Suppressor macrophage treated with lipopolysaccharide for 4 hours (primary cell): ENCODE measurements around the gene KRTAP4-2.
A peak's percentile ranks its signal among the peaks of the same experiment; 100 is the strongest.
"Not testable (repeated sequence)": the region's sequence is repeated elsewhere in the genome, so short reads cannot be mapped to it uniquely, and the experiment has no call there.

Experiments
- DNase-seq: peaks from one replicate; pipeline ENCODE4 v3.0.0-alpha.2; 2020

The KRTAP4-2 gene

DNA sequence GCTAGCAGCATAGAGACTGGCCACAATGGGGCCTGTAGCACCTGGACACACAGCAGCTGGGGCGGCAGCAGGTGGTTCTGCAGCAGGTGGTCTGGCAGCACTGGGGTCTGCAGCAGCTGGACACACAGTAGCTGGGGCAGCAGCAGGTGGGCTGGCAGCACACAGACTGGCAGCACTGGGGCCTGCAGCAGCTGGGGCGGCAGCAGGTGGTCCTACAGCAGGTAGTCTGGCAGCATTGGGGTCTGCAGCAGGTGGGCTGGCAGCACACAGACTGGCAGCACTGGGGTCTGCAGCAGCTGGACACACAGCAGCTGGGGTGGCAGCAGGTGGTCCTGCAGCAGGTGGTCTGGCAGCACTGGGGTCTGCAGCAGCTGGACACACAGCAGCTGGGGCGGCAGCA lies 17.8 kb downstream of the KRTAP4-2 start:
- not testable (repeated sequence) for DNase-seq

DNA sequence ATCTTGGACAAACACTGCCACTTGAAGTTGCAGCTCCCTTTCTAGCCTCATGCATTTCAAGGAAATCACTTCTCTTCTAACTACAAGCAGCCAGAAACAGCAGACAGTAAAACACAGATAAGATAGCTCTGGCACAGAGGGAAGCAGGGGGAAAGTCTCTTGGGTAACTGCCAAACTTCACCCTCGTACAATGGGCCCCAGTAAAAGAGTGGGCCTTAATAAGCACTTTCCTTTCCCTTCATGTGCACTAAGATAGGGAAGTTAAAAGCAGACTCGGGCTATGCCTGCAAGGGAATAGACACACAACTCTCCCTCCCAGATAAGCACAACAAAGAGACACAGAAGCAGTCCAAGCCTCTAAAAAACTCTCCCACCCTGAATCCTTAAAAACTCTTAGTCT lies 24.2 kb downstream of the KRTAP4-2 start:
- DNase-seq: no peak

DNA sequence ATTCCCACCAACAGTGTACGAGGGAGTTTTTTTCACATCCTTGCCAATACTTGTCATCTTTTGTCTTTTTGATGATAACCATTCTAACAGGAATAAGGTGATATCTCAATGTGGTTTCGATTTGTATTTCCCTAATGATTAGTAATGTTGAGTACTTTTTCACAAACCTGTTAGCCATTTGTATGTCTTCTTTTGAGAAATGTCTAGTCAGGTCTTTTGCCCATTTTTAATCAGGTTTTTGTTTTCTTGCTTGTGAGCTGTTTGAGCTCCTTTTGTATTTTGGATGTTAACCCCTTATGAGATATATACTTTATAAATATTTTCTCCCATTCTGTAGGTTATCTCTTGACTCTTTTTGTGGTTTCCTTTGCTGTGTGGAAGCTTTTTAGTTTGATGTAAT lies 26.5 kb downstream of the KRTAP4-2 start:
- no peak for DNase-seq

DNA sequence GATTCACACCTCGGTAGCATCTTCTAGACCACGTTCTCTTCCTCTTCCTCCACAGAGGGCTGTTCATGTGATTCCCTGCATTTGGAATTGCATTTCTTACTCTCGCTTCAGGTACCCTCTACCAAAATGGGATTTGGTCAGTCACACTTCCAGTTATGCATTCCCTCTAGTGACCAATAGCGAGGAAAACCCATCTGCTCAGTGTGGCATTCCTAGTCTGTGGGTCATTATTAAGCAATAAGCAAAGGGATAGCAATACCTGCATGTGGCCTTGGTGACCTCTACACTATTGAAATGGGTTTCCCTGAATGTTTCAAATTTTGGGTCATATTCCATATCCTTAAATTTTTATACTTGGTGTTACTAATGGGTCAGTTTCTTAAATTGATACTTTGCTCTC lies 28.0 kb downstream of the KRTAP4-2 start:
- DNase-seq: no peak

DNA sequence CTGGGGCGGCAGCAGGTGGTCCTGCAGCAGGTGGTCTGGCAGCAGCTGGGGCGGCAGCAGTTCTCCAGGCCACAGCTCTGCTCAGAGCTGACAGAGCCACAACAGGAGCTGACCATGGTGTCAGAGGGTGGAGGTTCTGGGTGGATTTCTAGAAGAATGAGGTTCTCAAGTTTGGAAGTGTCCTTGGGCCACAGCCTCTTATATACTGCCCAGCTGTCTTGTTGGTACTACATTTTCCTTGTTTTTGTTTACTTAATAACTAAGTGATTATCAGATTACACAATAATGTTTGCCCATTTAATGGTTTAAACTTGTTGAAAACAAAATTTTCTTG lies 28.4 kb downstream of the KRTAP4-2 start, which contains the start of gene KRTAP4-5:
Gene KRTAP4-5 (minus strand): TSS at position 174 of the 334 bp plus-strand sequence. CDS start 58 bp downstream, at position 116.
- DNase-seq: no peak

DNA sequence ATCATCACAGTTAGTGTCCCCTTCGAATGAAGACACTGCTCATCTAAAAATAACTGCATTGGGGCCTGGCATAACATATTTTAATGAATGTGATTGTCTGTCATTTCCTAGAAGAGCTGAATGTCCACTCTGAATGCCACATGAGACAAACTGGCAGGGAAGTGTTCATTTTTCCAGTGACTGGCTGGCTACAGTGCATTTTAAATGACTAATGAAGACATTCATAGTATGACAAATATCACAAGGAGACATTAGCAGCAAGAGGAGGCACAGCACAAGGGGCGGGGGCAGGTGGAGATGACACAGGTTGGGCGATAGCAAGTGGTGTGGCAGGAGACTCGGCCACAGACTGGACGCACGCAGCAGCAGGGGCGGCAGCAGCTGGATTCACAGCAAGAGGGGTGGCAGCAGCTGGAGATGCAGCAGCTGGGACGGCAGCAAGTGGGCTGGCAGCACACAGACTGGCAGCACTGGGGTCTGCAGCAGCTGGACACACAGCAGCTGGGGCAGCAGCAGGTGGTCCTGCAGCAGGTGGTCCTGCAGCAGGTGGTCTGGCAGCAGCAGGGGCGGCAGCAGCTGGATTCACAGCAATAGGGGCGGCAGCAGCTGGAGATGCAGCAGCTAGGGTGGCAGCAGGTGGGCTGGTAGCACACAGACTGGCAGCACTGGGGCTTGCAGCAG lies 28.9 kb downstream of the KRTAP4-2 start:
- DNase-seq: not testable (repeated sequence)

DNA sequence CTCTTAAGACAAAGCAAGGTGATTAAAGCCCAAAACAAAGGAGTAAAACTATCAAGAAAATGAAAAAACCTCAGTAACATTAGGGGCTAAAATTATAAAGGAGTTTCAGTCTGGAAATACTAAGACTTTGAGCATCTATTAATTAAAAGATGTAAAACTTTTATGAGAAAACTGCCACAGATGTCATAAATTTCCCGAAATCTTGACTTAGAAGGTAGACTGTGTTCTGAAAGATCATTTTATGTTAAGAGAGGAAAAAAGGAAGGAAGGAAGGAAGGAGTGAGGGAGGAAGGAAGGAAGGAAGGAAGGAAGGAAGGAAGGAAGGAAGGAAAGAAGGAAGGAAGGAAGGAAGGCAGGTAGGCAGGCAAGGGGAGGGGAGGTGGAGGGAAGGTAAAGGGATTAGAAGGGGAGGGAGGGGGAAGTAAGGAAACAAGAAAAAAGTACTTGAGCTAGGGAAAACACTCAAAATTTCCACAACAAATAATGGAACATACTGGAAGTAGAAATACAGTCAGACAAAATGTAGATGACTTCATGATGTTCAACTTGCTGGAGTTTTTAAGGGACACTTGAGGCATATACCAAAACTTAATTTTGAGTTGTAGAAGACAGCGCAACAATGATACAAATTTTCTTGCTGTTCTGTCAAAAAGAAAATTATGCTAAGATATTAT lies 30.4 kb downstream of the KRTAP4-2 start:
- no peak for DNase-seq

DNA sequence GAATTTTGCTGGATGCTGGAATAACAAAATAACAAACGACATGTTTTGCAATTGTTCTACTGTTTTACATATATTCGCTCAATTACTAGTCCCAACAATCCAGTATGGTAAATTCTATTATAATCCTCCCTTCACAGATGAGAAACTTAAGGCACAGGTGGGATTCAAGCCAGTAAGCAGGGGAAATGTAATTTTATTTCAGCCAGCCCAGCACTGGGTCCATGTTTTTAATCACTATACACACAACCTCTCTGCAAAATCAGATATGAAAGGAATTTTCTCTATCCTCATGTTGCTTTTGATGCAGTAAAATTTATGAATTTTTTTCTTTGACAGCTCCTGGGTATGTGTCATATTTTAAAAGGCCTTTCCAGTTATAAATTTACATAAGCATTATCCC lies 32.8 kb downstream of the KRTAP4-2 start:
- no peak for DNase-seq

DNA sequence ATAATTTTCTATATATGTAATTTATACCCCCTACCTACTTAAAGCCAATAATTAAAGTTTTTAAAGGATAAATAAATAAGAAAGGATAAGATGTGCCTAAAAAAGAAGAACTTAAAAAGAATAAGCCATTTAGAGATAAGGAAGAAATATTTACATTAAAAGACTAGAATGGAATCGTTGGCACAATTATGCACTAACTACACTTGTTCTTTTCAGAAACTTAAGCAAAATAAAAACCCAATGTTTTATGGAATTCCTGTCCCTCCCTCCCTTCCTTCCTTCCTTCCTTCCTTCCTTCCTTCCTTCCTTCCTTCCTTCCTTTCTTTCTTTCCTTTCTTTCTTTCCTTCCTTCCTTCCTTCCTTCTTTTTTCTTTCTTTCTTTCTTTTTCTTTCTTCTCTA lies 33.2 kb downstream of the KRTAP4-2 start:
- DNase-seq: no peak

DNA sequence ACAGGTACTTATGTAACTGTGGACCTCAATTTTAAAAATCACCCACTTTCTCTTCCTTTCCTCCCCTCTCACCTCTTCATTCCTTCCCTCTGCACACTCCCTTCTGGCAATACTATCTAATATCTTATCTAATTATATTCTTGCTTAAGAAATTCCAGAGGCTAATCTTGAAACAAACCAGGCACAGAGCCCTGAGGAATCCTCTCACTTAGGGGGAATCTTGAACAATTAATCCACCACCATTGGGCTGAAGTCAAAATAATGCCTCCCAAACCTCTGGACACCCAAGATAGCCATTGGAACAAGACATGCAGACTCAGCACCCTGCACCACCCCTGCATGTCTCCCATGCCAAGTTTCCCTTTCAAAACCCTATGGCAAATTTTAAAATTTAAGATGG lies 36.7 kb downstream of the KRTAP4-2 start:
- no peak for DNase-seq

DNA sequence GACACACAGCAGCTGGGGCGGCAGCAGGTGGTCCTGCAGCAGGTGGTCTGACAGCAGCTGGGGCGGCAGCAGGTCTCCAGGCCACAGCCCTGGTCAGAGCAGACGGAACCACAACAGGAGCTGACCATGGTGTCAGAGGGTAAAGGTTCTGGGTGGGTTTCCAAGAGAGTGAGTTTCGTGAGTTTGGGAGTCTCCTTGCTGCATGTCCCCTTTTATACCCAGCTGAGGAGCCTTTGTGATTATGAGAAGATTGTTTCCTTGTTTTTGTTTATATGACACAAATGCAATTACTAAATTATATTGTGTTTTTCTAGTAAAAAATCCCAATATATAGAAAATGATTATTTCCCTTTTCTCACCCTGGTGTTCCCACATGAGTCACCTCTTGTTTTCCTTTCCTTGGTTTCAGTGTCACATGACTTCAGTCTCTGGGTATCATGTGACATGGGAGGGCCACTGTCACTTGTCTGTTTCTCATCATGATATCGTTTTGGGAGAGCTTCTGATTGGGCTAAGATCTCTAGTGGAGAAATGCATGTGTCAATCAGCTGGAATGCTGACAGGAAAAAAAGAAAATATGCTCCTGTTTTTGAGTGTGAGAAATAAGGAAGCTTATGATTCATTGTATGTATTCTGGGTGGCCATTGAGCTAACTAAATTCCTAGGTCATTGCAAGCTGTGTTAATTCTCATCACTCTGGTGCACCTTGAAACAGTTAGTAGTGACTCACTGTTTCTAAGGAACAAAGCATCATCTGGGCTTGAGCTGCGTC lies 37.5 kb downstream of the KRTAP4-2 start, which contains the start of gene KRTAP4-6:
Gene KRTAP4-6 (minus strand): TSS at position 185 of the 772 bp plus-strand sequence. CDS start 57 bp downstream, at position 128.
- peak; percentile 31 for DNase-seq

DNA sequence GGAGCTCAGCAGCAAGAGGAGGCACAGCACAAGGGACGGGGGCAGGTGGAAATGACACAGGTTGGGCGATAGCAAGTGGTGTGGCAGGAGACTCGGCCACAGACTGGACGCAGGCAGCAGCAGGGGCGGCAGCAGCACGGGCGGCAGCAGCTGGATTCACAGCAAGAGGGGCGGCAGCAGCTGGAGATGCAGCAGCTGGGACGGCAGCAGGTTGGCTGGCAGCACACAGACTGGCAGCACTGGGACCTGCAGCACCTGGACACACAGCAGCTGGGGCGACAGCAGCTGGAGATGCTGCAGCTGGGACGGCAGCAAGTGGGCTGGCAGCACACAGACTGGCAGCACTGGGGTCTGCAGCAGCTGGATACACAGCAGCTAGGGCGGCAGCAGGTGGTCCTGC lies 38.2 kb downstream of the KRTAP4-2 start:
- DNase-seq: not testable (repeated sequence)

DNA sequence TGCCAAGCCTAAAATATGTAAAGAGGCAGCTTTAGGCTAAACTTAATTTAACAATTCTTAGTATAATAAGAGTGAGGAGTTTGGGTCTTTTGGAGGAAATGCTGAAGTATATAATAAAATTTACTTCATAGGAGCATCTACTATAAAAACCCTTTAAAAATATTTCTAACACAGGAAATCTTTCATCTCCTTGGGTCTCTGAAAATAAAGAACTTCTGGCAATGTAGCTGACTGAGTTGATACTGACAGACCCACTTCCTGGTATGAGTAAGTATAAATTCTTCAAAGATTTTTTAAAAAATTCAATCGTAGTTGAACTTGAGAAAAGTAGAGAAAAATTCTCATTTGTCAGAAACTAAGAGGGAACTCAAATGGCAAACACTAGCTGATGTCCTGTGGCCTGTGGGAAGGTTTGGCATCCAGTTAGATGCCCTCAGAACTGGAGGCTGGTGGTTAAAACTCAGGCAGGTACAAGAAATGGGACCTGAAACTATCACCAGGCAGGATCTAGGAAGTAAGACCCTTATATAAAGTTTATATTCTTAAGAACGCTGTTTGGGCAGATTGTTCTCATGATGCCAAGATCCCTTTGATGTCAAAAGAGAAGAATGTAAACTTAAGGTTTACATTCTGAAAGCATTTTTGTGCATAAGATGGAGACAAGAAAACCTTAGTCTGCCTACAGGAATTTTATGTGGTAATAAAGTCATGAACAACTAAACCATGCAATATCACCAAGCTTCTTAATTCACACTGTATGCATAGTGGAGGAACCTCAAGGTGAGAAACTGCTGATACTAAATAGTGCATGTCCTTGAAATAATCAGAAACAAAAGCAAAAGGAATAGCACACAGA lies 43.9 kb downstream of the KRTAP4-2 start:
- DNase-seq: no peak

DNA sequence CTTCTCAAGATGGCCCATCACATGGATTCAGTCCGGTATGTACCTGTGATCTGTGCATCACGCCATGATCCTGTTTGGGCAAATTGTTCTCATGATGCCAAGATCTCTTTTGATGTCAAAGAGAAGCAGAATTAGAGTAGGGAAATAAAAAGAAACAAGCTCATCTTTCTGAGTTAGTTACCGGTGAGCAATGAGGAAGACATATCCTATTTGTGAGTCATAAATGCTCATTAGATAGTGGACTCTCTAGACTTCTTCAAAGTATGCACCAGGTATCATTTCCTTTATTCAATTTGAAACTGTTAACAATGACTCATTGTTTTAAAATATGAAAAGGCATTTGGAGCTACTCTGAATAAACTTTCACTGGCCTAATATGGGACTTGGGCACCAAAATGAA lies 46.0 kb downstream of the KRTAP4-2 start:
- no peak for DNase-seq
